Trophoblast cell (in vitro differentiated cells and primary cell): Measurements from ENCODE around the gene CPNE8.

Experiments used
- DNase-seq, 2 donors: peaks; one replicate each; pipeline ENCODE4 v3.0.0-alpha.2; 2016
- H2AFZ ChIP-seq: 2 replicates; pipeline ENCODE4 v1.6.1; 2013; ENCODE audit warnings: low read length, moderate library complexity, mild to moderate bottlenecking; ENCODE audit not compliant: insufficient read depth, poor library complexity
- H2AK5ac ChIP-seq: 2 replicates; pipeline ENCODE4 v1.6.1; 2013; ENCODE audit warnings: mild to moderate bottlenecking, low read length
- H2BK120ac ChIP-seq: 2 replicates; pipeline ENCODE4 v1.6.1; 2013; ENCODE audit warnings: low read length, mild to moderate bottlenecking, moderate library complexity; ENCODE audit not compliant: insufficient read depth, poor library complexity
- H2BK12ac ChIP-seq: 2 replicates; pipeline ENCODE4 v1.6.1; 2013; ENCODE audit warnings: mild to moderate bottlenecking, low read length, moderate library complexity
- H2BK5ac ChIP-seq: 2 replicates; pipeline ENCODE4 v1.6.1; 2013; ENCODE audit warnings: low read length, low read depth, moderate library complexity, mild to moderate bottlenecking; ENCODE audit not compliant: poor library complexity
- H3K14ac ChIP-seq: 2 replicates; pipeline ENCODE4 v1.6.1; 2013; ENCODE audit warnings: mild to moderate bottlenecking, low read length
- H3K18ac ChIP-seq: 2 replicates; pipeline ENCODE4 v1.6.1; 2013; ENCODE audit warnings: mild to moderate bottlenecking, low read length
- H3K23ac ChIP-seq: 2 replicates; pipeline ENCODE4 v1.6.1; 2013; ENCODE audit warnings: low read length
- H3K27ac ChIP-seq: 2 replicates; pipeline ENCODE4 v1.5.1; 2013; ENCODE audit warnings: low read depth, mild to moderate bottlenecking, inconsistent platforms, low read length, moderate library complexity
- H3K27me3 ChIP-seq: 2 replicates; pipeline ENCODE4 v1.6.1; 2013; ENCODE audit warnings: inconsistent platforms, mild to moderate bottlenecking, low read length, moderate library complexity; ENCODE audit not compliant: insufficient read depth
- H3K36me3 ChIP-seq, 2 experiments: 1 replicate in 1 of 2; 2 replicates in 1 of 2; pipeline ENCODE4 v1.6.1; 2013; ENCODE audit warnings: low read length in 2 of 2, mild to moderate bottlenecking in 2 of 2, moderate library complexity in 1 of 2; ENCODE audit not compliant: insufficient read depth in 2 of 2, control insufficient read depth in 1 of 2
- H3K4ac ChIP-seq: 2 replicates; pipeline ENCODE4 v1.6.1; 2013; ENCODE audit warnings: low read depth, mild to moderate bottlenecking, low read length, moderate library complexity
- H3K4me1 ChIP-seq, 2 experiments: 1 replicate in 1 of 2; 2 replicates in 1 of 2; pipeline ENCODE4 v1.6.1; 2013; ENCODE audit warnings: low read length in 2 of 2, mild to moderate bottlenecking in 2 of 2, moderate library complexity in 1 of 2; ENCODE audit not compliant: insufficient read depth in 2 of 2, control insufficient read depth in 1 of 2
- H3K4me2 ChIP-seq: 2 replicates; pipeline ENCODE4 v1.6.1; 2013; ENCODE audit warnings: inconsistent platforms, mild to moderate bottlenecking, low read length, moderate library complexity
- H3K4me3 ChIP-seq: 2 replicates; pipeline ENCODE4 v1.5.1; 2013; ENCODE audit warnings: mild to moderate bottlenecking, low read depth, low read length, inconsistent platforms
- H3K79me1 ChIP-seq: one replicate; pipeline ENCODE4 v1.6.1; 2013; ENCODE audit warnings: low read length
- H3K79me2 ChIP-seq: 2 replicates; pipeline ENCODE4 v1.6.1; 2013; ENCODE audit warnings: low read length, mild to moderate bottlenecking; ENCODE audit not compliant: control insufficient read depth, insufficient read depth, poor library complexity
- H3K9ac ChIP-seq: 2 replicates; pipeline ENCODE4 v1.6.1; 2013; ENCODE audit warnings: mild to moderate bottlenecking, low read length
- H3K9me3 ChIP-seq: 2 replicates; pipeline ENCODE4 v1.6.1; 2013; ENCODE audit warnings: low read depth, mild to moderate bottlenecking, control low read depth, inconsistent platforms, low read length; ENCODE audit not compliant: insufficient read depth
- H4K12ac ChIP-seq: 2 replicates; pipeline ENCODE4 v1.6.1; 2013; ENCODE audit warnings: low read depth, mild to moderate bottlenecking, low read length, moderate library complexity
- H4K8ac ChIP-seq: 2 replicates; pipeline ENCODE4 v1.6.1; 2013; ENCODE audit warnings: low read depth, mild to moderate bottlenecking, low read length, moderate library complexity
- H4K91ac ChIP-seq: one replicate; pipeline ENCODE4 v1.6.1; 2013; ENCODE audit warnings: low read depth, mild to moderate bottlenecking, low read length, moderate library complexity
- WGBS: extraction: QIAGEN DNeasy Blood & Tissue Kit; methylation state at CpG from one replicate; pipeline ENCODE4 v1.1.7; 2013; ENCODE audit warnings: missing lambda C conversion rate; ENCODE audit not compliant: insufficient read length, insufficient coverage; ENCODE audit errors: extremely low coverage; 5-methylcytosine and 5-hydroxymethylcytosine counted together

The CPNE8 gene

DNA sequence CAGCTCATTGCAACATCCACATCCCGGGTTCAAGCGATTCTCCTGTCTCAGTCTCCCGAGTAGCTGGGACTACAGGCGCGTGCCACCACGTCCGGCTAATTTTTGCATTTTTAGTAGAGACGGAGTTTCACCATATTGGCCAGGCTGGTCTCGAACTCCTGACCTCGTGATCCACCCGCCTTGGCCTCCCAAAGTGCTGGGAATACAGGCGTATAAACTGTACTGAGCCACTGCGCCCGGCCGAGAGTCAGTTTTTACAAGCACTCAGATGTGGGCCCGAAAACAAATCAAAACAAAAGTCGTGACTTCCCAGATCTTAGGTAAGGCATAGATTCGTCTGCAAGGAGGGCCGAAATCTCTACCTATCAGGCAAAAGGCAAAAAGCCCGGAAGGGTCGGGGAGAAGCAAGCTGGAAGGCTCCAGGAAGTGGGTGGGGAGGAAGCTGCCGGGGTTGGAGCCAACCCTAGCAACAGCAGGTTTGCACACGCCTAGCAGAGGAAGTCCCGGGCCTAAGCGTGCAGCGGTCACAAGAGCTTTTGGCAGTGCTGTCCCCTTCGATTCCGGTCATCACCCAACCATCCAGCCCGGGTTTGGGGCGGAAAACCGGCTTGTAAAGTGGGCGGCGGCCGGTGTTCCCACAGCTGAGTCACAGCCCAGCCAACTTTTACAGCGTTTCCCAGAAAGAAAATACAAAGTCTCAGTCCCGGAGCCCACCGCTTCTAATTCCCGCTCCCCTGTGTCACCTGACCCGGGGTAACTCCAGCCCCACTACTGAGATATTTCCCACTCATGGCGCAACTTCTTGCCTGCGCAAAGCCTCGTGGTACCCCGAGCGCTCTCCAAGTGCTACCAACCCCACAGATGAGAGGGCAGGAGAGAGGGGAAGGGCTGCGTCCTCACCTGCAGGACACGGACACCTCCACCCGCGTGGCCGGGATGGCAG, 583 bp downstream of the CPNE8 start:
- Histone ChIP-seq H2BK12ac (peak overlapping the region; percentile 20), H3K4me1 (peaks cover 0 to 3% of the 10 kb centered on the region in 2 experiments), H3K36me3 (no peaks in the 10 kb centered on the region), H3K27ac (peak overlapping the region; percentile 80), H2AK5ac (no peak overlapping the region), H3K14ac (peak overlapping the region; percentile 8), H4K8ac (peak overlapping the region; percentile 90), H3K79me2 (peaks cover 6% of the 10 kb centered on the region), H3K27me3 (no peaks in the 10 kb centered on the region), H3K4ac (peak overlapping the region; percentile 1), H4K12ac (peak overlapping the region; percentile 81), H3K79me1 (peaks cover 18% of the 10 kb centered on the region), H3K4me3 (peak overlapping the region; percentile 87), H2AFZ (peak overlapping the region; percentile 92), H3K9ac (peak overlapping the region; percentile 79), H3K9me3 (no peaks in the 10 kb centered on the region), H3K4me2 (peak overlapping the region; percentile 86), H2BK120ac (peak overlapping the region; percentile 54), H3K18ac (peak overlapping the region; percentile 6), H2BK5ac (peak overlapping the region; percentile 0), H4K91ac (peak overlapping the region; percentile 61), H3K23ac (no peak overlapping the region)
- WGBS, result no CpG with 5 or more reads among the region's 49 CpGs
- peak; percentile 98 to 99 for DNase-seq

- Histone ChIP-seq H4K12ac (no peak overlapping the region), H4K91ac (no peak overlapping the region), H4K8ac (no peak overlapping the region), H2AFZ (no peak overlapping the region), H3K9me3 (no peaks in the 10 kb centered on the region), H2BK120ac (no peak overlapping the region), H2AK5ac (no peak overlapping the region), H3K4ac (no peak overlapping the region), H3K27ac (no peak overlapping the region), H3K4me2 (no peak overlapping the region), H3K4me3 (no peak overlapping the region), H3K4me1 (peaks cover 3 to 5% of the 10 kb centered on the region in 2 experiments), H2BK12ac (no peak overlapping the region), H2BK5ac (no peak overlapping the region), H3K79me2 (peaks cover 6% of the 10 kb centered on the region), H3K36me3 (no peaks in the 10 kb centered on the region), H3K79me1 (peaks cover 20% of the 10 kb centered on the region), H3K23ac (no peak overlapping the region), H3K18ac (no peak overlapping the region), H3K27me3 (no peaks in the 10 kb centered on the region), H3K9ac (no peak overlapping the region), H3K14ac (no peak overlapping the region)
- WGBS, result no CpG with 5 or more reads among the region's 3 CpGs
- DNase-seq, result peak in 1 of 2 donors; percentile 71
Observed at GRCh38 chr12:38903596-38903995, 1.8 kb downstream of the CPNE8 start.

GRCh38 chr12:38898001-38898684, 7.2 kb downstream of the CPNE8 start:
- no CpG with 5 or more reads among the region's 2 CpGs for WGBS
- no peak overlapping the region for H2AK5ac ChIP-seq

DNA sequence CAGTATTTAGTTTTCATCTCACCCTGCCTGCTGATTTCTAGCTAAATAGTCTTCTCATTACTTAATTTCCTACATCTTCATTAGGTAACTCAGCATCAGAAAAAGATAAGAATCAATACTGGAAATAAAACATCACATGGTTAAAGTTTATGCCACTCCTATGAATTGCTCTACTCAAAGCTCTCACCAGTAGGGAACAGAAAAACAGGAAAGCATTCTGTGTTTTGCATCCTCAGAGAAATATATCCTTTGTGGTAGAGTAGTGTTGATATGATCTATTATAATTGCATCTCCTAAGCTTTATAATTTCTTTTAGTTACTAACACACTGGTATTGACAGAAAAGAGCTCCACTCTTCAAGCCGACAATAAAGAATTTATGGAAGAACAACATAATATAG, 9.9 kb downstream of the CPNE8 start:
- H4K8ac ChIP-seq, result no peak overlapping the region
- no peak overlapping the region for H4K91ac ChIP-seq
- no peak overlapping the region for H2BK12ac ChIP-seq
- no peak overlapping the region for H3K27ac ChIP-seq
- no peak overlapping the region for H2AFZ ChIP-seq
- H3K4me3 ChIP-seq, result no peak overlapping the region
- H2BK5ac ChIP-seq, result no peak overlapping the region
- H4K12ac ChIP-seq, result no peak overlapping the region
- no peaks in the 10 kb centered on the region for H3K79me2 ChIP-seq
- no peak overlapping the region for H2BK120ac ChIP-seq
- H2AK5ac ChIP-seq, result no peak overlapping the region
- H3K4me2 ChIP-seq, result no peak overlapping the region
- H3K9me3 ChIP-seq, result no peaks in the 10 kb centered on the region
- no peak overlapping the region for H3K4ac ChIP-seq
- H3K4me1 ChIP-seq, result peaks cover 0 to 9% of the 10 kb centered on the region in 2 experiments
- H3K23ac ChIP-seq, result no peak overlapping the region
- H3K9ac ChIP-seq, result no peak overlapping the region
- no peaks in the 10 kb centered on the region for H3K27me3 ChIP-seq
- H3K36me3 ChIP-seq, result no peaks in the 10 kb centered on the region
- DNase-seq, result no peak
- peaks cover 5% of the 10 kb centered on the region for H3K79me1 ChIP-seq
- no peak overlapping the region for H3K18ac ChIP-seq
- no CpG with 5 or more reads among the region's 1 CpG for WGBS
- no peak overlapping the region for H3K14ac ChIP-seq

More at GRCh38 chr12:38898001-38898684, 7.2 kb downstream of the CPNE8 start:
- peak overlapping the region; percentile 96 for H3K27ac ChIP-seq
- no peaks in the 10 kb centered on the region for H3K36me3 ChIP-seq
- H4K12ac ChIP-seq, result no peak overlapping the region
- no peak overlapping the region for H2BK120ac ChIP-seq
- H3K4me1 ChIP-seq, result peaks cover 0 to 7% of the 10 kb centered on the region in 2 experiments
- no peak overlapping the region for H2AFZ ChIP-seq
- H3K9ac ChIP-seq, result no peak overlapping the region
- no peaks in the 10 kb centered on the region for H3K79me2 ChIP-seq
- no peak overlapping the region for H3K4me3 ChIP-seq
- no peak overlapping the region for H3K18ac ChIP-seq
- H3K4me2 ChIP-seq, result peak overlapping the region; percentile 65
- peaks cover 5% of the 10 kb centered on the region for H3K79me1 ChIP-seq
- peak overlapping the region; percentile 69 for H2BK5ac ChIP-seq
- H4K91ac ChIP-seq, result no peak overlapping the region
- no peak overlapping the region for H3K4ac ChIP-seq
- no peaks in the 10 kb centered on the region for H3K9me3 ChIP-seq
- H3K14ac ChIP-seq, result peak overlapping the region; percentile 62
- peak; percentile 81 to 94 for DNase-seq
- H2BK12ac ChIP-seq, result no peak overlapping the region
- no peaks in the 10 kb centered on the region for H3K27me3 ChIP-seq
- no peak overlapping the region for H4K8ac ChIP-seq
- no peak overlapping the region for H3K23ac ChIP-seq
